Measurements from ENCODE around the gene PODXL. TPM values are rescaled to one million over a fixed set of nuclear protein-coding genes. Genes with fewer than 3 reads are reported as not detected.

PODXL gene
- total and polyA plus RNA-seq, 2 experiments from 2014 or later: 77.3 to 84.1 TPM

DNA sequence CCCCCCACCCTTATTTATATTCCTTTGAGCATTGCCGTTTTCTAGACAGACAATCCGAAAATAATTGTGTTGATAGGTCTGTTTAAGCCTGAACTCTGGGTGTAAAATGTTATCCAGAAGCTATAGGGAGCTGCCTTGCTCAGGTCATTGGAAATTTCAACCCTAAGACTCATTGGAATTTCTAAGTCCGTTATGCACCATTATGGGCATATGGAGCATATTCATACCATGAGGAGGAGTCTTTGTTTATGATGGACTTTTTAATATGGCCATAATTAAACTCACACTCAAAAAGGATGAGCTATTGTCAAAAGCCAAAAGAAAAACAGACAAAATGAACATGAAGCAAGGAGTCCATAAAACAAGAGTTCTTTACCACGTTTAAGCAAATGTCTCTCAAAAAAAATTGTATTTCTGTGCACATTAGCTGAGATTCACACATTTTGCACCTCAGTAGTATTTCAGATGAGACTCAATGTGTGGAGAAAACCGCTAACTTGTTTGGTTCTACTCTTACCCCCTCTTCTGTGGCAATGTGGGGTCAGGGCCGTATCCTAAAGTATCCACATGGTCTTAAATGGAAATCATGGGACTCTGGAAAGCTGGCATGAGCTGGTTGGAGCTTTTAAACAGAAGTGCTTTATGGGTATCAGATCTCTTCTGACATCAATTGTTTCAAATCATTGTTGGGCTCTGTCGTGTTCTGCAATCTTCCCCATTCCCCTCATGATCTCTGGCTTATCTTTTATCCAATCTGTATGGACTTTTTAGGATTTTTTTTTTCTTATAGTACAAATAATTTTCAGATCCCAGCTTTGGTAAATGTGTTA, 60.5 kb downstream of the PODXL start:
- Histone ChIP-seq H4K20me1 (ENCODE audit: insufficient read depth, poor library complexity, severe bottlenecking) (no peaks in the 10 kb centered on the region), H3K27ac (no peak overlapping the region), H2AFZ (no peak overlapping the region), H3K4me2 (no peak overlapping the region), H3K4me1 (ENCODE audit: insufficient read depth) (no peaks in the 10 kb centered on the region), H3K9me2 (replicated peaks; ENCODE audit: insufficient read depth) (no peaks in the 10 kb centered on the region), H3K27me3 (no peaks in the 10 kb centered on the region), H3K79me2 (no peaks in the 10 kb centered on the region), H3K9me3 (ENCODE audit: low read depth) (no peaks in the 10 kb centered on the region), H3K4me3 (no peak overlapping the region), H3K36me3 (replicated peaks; ENCODE audit: insufficient read depth, low read depth) (no peaks in the 10 kb centered on the region)
- no peak for DNase-seq (ENCODE audit: low spot score)
- WGBS (ENCODE audit: low lambda C conversion rate, missing lambda C conversion rate): 94% methylated on average over 7 of the region's 7 CpGs
- TF ChIP-seq EZH2phosphoT487 (IDR thresholded peaks at IDR 0.05; ENCODE audit: low read depth, severe bottlenecking, unreplicated experiment): no peak
- TF ChIP-seq, protein P1, sequence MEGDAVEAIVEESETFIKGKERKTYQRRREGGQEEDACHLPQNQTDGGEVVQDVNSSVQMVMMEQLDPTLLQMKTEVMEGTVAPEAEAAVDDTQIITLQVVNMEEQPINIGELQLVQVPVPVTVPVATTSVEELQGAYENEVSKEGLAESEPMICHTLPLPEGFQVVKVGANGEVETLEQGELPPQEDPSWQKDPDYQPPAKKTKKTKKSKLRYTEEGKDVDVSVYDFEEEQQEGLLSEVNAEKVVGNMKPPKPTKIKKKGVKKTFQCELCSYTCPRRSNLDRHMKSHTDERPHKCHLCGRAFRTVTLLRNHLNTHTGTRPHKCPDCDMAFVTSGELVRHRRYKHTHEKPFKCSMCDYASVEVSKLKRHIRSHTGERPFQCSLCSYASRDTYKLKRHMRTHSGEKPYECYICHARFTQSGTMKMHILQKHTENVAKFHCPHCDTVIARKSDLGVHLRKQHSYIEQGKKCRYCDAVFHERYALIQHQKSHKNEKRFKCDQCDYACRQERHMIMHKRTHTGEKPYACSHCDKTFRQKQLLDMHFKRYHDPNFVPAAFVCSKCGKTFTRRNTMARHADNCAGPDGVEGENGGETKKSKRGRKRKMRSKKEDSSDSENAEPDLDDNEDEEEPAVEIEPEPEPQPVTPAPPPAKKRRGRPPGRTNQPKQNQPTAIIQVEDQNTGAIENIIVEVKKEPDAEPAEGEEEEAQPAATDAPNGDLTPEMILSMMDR (IDR thresholded peaks at IDR 0.05; ENCODE audit: poor library complexity): no peak

DNA sequence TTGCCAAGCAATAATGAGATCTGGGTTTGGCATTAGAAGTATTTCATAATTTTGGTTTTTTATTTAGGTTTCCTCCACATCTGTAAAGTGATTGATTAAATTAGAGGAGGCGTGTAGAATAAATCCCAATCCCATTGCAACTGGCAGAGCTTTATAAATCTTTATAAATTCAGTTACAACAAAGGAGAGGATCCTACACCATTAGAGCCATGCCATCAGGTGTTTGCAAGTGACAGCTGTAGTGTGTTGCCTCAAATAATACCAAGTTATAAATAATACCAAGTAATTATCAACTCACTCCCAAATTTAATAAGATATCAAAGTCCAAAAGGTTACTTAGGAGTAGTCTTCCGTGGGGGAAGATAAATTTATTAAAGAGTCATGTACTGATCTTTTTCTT, 62.2 kb downstream of the PODXL start:
- 96% methylated on average over 2 of the region's 2 CpGs for WGBS (ENCODE audit: low lambda C conversion rate, missing lambda C conversion rate)
- no peaks in the 10 kb centered on the region for H3K4me1 ChIP-seq (ENCODE audit: insufficient read depth)
- TF ChIP-seq EZH2 (IDR thresholded peaks at IDR 0.05; ENCODE audit: borderline replicate concordance): no peak
- TF ChIP-seq EZH2phosphoT487 (IDR thresholded peaks at IDR 0.05; ENCODE audit: low read depth, severe bottlenecking, unreplicated experiment): no peak
- TF ChIP-seq, protein P1 (IDR thresholded peaks at IDR 0.05; ENCODE audit: poor library complexity): no peak
- no peak overlapping the region for H3K4me2 ChIP-seq
- no peaks in the 10 kb centered on the region for H3K9me2 ChIP-seq (replicated peaks; ENCODE audit: insufficient read depth)
- H4K20me1 ChIP-seq (ENCODE audit: insufficient read depth, poor library complexity, severe bottlenecking): no peaks in the 10 kb centered on the region
- H3K36me3 ChIP-seq (replicated peaks; ENCODE audit: insufficient read depth, low read depth): no peaks in the 10 kb centered on the region
- H3K9me3 ChIP-seq (ENCODE audit: low read depth): no peaks in the 10 kb centered on the region
- H3K4me3 ChIP-seq: no peak overlapping the region
- H2AFZ ChIP-seq: no peak overlapping the region
- no peaks in the 10 kb centered on the region for H3K79me2 ChIP-seq
- no peaks in the 10 kb centered on the region for H3K27me3 ChIP-seq
- no peak for DNase-seq (ENCODE audit: low spot score)
- H3K27ac ChIP-seq: no peak overlapping the region

DNA sequence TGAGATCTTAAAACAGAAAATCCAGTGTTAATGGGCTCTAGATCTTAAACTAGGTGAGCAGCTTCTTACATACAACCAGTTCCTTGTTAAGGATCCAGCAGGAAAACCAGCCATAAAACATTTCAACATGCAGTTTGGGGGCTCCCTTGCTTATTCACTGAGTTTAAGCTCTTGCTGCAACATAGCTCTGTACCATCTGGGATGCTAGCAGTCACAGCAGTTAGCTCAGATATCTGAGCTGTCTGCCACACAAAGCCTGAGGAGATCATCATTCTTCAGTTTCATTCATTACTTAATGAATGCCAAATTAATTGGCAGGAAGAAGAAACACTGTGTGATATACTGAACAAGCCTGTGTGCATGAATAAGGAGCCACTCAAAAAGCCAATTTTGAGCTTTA, 62.8 kb downstream of the PODXL start:
- no peak overlapping the region for H3K4me3 ChIP-seq
- H3K9me2 ChIP-seq (replicated peaks; ENCODE audit: insufficient read depth): no peaks in the 10 kb centered on the region
- H3K27ac ChIP-seq: no peak overlapping the region
- no peaks in the 10 kb centered on the region for H3K4me1 ChIP-seq (ENCODE audit: insufficient read depth)
- H3K36me3 ChIP-seq (replicated peaks; ENCODE audit: insufficient read depth, low read depth): no peaks in the 10 kb centered on the region
- no peaks in the 10 kb centered on the region for H4K20me1 ChIP-seq (ENCODE audit: insufficient read depth, poor library complexity, severe bottlenecking)
- TF ChIP-seq EZH2phosphoT487 (IDR thresholded peaks at IDR 0.05; ENCODE audit: low read depth, severe bottlenecking, unreplicated experiment) (no peak), EZH2 (IDR thresholded peaks at IDR 0.05; ENCODE audit: borderline replicate concordance) (no peak)
- TF ChIP-seq, protein P1 (IDR thresholded peaks at IDR 0.05; ENCODE audit: poor library complexity): no peak
- H3K9me3 ChIP-seq (ENCODE audit: low read depth): no peaks in the 10 kb centered on the region
- no peaks in the 10 kb centered on the region for H3K79me2 ChIP-seq
- no peak overlapping the region for H3K4me2 ChIP-seq
- DNase-seq (ENCODE audit: low spot score): no peak
- H2AFZ ChIP-seq: no peak overlapping the region
- H3K27me3 ChIP-seq: no peaks in the 10 kb centered on the region
